ENCODE measurements around the gene NID2.

The NID2 gene

GRCh38 chr14:52002542-52002941 is 66.3 kb downstream of the NID2 start:
- Mint-ChIP-seq H3K36me3 (peaks cover 23% of the 10 kb centered on the region), H3K9me3 (no peaks in the 10 kb centered on the region), H3K27me3 (no peaks in the 10 kb centered on the region), H3K27ac (no peak overlapping the region), H3K4me3 (no peak overlapping the region), H3K4me1 (no peaks in the 10 kb centered on the region)
- DNase-seq (ENCODE audit: low spot score in 2 of 2) (no peak), ATAC-seq (ENCODE audit: low read depth) (no peak)

DNA sequence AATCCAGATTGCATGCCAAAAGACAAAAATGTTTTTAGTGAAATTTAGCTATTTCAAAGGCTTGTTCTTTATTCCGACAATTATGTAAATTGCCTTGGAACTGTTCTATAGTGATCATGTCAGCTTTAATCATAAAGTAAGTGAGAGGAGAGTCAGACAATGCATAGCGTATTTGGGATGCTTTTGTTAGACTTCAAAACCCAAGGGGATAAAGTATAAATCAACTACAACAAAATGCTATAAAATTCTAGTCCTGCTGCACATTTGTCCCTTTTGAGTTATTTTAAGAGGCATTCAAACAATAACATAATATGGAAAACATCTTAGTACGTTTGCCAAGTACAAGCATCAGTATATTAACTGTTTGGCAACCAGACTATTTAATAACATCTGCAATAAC is 68.2 kb downstream of the NID2 start:
- ATAC-seq (ENCODE audit: low read depth), result no peak
- H3K27me3 Mint-ChIP-seq, result no peaks in the 10 kb centered on the region
- no peak for DNase-seq (ENCODE audit: low spot score in 2 of 2)
- H3K27ac Mint-ChIP-seq, result no peak overlapping the region
- peaks cover 22% of the 10 kb centered on the region for H3K36me3 Mint-ChIP-seq
- H3K4me1 Mint-ChIP-seq, result peaks cover 3% of the 10 kb centered on the region
- H3K9me3 Mint-ChIP-seq, result no peaks in the 10 kb centered on the region
- no peak overlapping the region for H3K4me3 Mint-ChIP-seq

- DNase-seq (ENCODE audit: low spot score in 2 of 2) (no peak), ATAC-seq (ENCODE audit: low read depth) (no peak)
- Mint-ChIP-seq H3K4me1 (peaks cover 3% of the 10 kb centered on the region), H3K36me3 (peaks cover 19% of the 10 kb centered on the region), H3K27ac (no peak overlapping the region), H3K9me3 (no peaks in the 10 kb centered on the region), H3K27me3 (no peaks in the 10 kb centered on the region), H3K4me3 (no peak overlapping the region)
Measured at GRCh38 chr14:52000019-52000582, 68.8 kb downstream of the NID2 start.

GRCh38 chr14:51999084-51999483 is 69.8 kb downstream of the NID2 start:
- Mint-ChIP-seq H3K9me3 (no peaks in the 10 kb centered on the region), H3K27me3 (no peaks in the 10 kb centered on the region), H3K27ac (no peak overlapping the region), H3K4me3 (no peak overlapping the region), H3K4me1 (peaks cover 8% of the 10 kb centered on the region), H3K36me3 (peaks cover 23% of the 10 kb centered on the region)
- no peak for ATAC-seq (ENCODE audit: low read depth)
- no peak for DNase-seq (ENCODE audit: low spot score in 2 of 2)

DNA sequence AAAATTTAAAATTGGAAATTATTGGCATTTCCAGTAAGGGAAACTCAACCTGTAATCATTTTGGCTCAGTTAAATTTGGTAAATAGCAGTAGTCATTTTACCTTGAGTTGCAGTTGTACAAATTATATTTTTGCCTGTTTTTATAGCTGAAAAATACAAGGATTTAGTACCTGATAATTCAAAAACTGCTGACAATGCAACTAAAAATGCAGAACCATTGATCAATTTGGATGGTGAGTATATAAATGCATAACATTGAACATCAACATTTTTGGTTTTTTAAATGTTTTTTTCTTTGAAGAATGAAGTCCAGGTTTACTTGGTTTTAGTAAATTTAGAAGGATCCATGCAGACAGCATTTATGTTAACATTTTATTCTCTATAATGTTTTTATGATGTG is 70.5 kb downstream of the NID2 start:
- Mint-ChIP-seq H3K27me3 (no peaks in the 10 kb centered on the region), H3K9me3 (no peaks in the 10 kb centered on the region), H3K4me1 (peaks cover 11% of the 10 kb centered on the region), H3K36me3 (peaks cover 25% of the 10 kb centered on the region), H3K27ac (no peak overlapping the region), H3K4me3 (no peak overlapping the region)
- DNase-seq (ENCODE audit: low spot score in 2 of 2) (no peak), ATAC-seq (ENCODE audit: low read depth) (no peak)

DNA sequence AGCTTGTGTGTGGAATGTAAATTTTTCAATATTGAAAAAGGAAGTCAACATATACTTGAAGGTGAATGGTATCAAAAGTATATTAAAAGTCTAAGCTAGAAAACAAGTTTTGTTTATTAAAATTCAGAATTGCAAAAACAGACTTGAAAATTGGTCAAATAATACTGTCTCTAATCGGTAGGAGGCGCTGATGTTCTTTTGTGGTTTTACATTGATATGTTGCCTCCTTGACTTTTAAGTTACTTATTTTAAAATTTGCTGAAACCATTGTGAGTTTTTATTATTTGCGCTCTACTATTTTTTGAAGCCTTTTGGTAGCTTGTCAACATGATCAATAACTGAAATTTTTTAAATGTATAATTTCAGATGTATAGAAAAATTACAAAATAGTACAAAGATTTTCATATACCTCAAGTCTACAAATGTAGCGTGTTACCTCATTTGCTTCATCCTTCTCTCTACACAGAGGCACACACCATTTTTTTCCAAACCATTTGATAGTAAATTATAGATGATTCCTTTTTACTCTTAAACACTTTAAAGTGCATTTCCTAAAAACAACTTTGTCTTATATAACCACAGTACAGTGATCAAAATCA is 72.6 kb downstream of the NID2 start:
- peaks cover 13% of the 10 kb centered on the region for H3K4me1 Mint-ChIP-seq
- no peaks in the 10 kb centered on the region for H3K9me3 Mint-ChIP-seq
- DNase-seq (ENCODE audit: low spot score in 2 of 2) (peak in 1 of 2 donors; percentile 20), ATAC-seq (ENCODE audit: low read depth) (no peak)
- no peak overlapping the region for H3K27ac Mint-ChIP-seq
- H3K27me3 Mint-ChIP-seq, result no peaks in the 10 kb centered on the region
- H3K4me3 Mint-ChIP-seq, result no peak overlapping the region
- peaks cover 24% of the 10 kb centered on the region for H3K36me3 Mint-ChIP-seq

DNA sequence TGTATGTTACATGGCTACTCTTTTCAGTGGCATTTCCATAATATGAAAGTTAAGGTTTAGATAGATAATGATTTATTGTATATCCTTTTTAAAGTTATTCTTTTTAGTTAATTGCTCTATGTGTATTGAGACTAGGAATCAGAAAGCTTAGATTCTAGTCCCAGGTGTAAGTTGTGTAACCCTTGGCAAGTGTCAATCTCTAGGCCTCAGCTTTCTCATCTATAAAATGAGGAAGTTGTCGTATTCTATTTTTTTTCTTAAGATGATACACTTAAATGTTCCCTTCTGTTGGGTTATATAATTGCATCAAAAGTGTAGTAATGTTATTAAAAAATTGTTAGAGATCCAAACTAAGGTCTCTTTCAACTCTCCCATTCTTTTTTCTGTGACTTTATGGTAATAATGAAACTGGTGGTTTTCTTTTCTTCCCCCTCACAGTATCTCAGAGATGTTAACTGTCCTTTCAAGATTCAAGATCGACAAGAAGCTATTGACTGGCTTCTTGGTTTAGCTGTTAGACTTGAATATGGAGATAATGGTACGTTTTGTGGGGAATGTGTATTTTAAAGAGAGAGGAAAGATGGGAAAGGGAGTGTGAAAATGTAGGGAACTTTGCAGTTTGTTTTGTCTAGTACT is 75.5 kb downstream of the NID2 start:
- H3K36me3 Mint-ChIP-seq, result peaks cover 18% of the 10 kb centered on the region
- no peak for DNase-seq (ENCODE audit: low spot score in 2 of 2)
- peaks cover 24% of the 10 kb centered on the region for H3K4me1 Mint-ChIP-seq
- no peak overlapping the region for H3K4me3 Mint-ChIP-seq
- H3K27me3 Mint-ChIP-seq, result no peaks in the 10 kb centered on the region
- ATAC-seq (ENCODE audit: low read depth), result no peak
- peak overlapping the region; percentile 42 for H3K27ac Mint-ChIP-seq
- no peaks in the 10 kb centered on the region for H3K9me3 Mint-ChIP-seq

DNA sequence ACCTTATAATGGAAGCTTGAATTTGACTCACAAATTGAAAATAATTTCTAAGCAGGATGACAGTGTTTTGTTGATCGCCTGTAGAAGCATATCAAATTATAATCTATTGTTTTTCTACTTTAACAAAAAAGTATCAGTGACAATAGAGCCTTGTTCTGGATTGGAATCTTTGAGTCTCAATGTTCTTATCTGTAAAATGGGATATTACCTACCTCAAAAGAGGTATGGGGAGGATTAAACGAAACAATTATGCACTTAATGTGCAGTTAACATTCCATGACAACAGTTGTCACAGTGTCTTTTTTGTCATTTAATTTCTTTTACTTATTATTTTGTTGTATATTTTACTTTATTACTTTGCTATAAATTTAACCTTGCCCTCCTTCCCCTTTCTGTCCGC is 78.4 kb downstream of the NID2 start:
- Mint-ChIP-seq H3K9me3 (no peaks in the 10 kb centered on the region), H3K27me3 (no peaks in the 10 kb centered on the region), H3K27ac (peak overlapping the region; percentile 93), H3K36me3 (peaks cover 13% of the 10 kb centered on the region), H3K4me3 (peak overlapping the region; percentile 99), H3K4me1 (peaks cover 23% of the 10 kb centered on the region)
- ATAC-seq (ENCODE audit: low read depth) (no peak), DNase-seq (ENCODE audit: low spot score in 2 of 2) (no peak)

DNA sequence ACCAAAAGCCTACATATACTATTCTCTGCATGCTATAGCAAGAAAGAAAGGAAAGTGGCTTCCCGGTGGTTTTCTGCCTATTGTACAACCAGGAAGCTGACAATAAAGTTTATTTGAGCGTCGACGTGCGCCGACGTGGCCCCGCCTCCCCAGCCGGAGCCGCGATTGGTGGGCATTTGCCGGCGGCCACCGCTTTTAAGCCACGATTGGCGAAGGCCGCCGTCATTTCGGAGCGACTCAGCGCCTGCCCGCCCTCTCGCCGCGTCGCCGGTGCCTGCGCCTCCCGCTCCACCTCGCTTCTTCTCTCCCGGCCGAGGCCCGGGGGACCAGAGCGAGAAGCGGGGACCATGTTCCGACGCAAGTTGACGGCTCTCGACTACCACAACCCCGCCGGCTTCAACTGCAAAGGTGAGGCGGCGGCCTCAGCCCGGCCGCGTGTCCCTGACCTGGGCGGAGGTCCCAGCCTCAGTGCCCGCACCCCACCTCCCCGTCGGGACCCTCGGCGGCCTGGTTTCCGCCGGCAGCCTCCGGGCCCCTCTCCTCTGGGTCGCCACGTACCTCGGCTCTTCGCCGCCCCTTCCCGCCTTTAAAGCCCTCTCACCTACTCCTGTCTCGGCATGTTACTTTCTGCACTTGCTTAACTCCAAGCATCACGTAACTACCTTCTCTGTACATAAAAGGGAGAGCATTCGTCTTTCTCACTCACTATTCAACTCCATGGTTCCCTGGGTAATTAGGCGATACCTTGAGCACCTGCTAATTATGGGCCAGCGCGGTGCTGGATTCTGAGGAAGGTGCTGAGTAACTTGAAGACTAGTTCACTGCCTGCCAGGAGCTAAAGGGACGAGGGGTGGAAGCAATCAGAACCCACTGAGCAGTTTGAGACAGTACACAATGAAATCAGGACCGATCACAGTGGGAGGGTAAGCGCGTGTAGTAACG is 79.3 kb downstream of the NID2 start, which contains the start of gene RTRAF:
Gene RTRAF (plus strand): TSS at position 254 of the 942 bp plus-strand sequence. CDS start 94 bp downstream, at position 348.
- peak; percentile 84 to 86 for DNase-seq (ENCODE audit: low spot score in 2 of 2)
- Mint-ChIP-seq H3K36me3 (peaks cover 7% of the 10 kb centered on the region), H3K9me3 (no peaks in the 10 kb centered on the region), H3K4me1 (peaks cover 20% of the 10 kb centered on the region), H3K4me3 (peak within 1 kb of the TSS; percentile 99), H3K27ac (peak within 1 kb of the TSS; percentile 93), H3K27me3 (no peaks in the 10 kb centered on the region)
- peak; percentile 94 for ATAC-seq (ENCODE audit: low read depth)

- H3K4me3 Mint-ChIP-seq, result peak overlapping the region; percentile 99
- no peaks in the 10 kb centered on the region for H3K27me3 Mint-ChIP-seq
- no peak for ATAC-seq (ENCODE audit: low read depth)
- DNase-seq (ENCODE audit: low spot score in 2 of 2), result no peak
- H3K9me3 Mint-ChIP-seq, result peaks cover 3% of the 10 kb centered on the region
- H3K36me3 Mint-ChIP-seq, result peaks cover under 1% of the 10 kb centered on the region
- peaks cover 14% of the 10 kb centered on the region for H3K4me1 Mint-ChIP-seq
- peak overlapping the region; percentile 93 for H3K27ac Mint-ChIP-seq
Measured at GRCh38 chr14:51988221-51988620, 80.6 kb downstream of the NID2 start.

GRCh38 chr14:51981218-51981854 is 87.5 kb downstream of the NID2 start:
- Mint-ChIP-seq H3K4me1 (peaks cover 3% of the 10 kb centered on the region), H3K4me3 (no peak overlapping the region), H3K9me3 (peaks cover 3% of the 10 kb centered on the region), H3K27me3 (no peaks in the 10 kb centered on the region), H3K27ac (no peak overlapping the region), H3K36me3 (no peaks in the 10 kb centered on the region)
- no peak for DNase-seq (ENCODE audit: low spot score in 2 of 2)
- no peak for ATAC-seq (ENCODE audit: low read depth)

DNA sequence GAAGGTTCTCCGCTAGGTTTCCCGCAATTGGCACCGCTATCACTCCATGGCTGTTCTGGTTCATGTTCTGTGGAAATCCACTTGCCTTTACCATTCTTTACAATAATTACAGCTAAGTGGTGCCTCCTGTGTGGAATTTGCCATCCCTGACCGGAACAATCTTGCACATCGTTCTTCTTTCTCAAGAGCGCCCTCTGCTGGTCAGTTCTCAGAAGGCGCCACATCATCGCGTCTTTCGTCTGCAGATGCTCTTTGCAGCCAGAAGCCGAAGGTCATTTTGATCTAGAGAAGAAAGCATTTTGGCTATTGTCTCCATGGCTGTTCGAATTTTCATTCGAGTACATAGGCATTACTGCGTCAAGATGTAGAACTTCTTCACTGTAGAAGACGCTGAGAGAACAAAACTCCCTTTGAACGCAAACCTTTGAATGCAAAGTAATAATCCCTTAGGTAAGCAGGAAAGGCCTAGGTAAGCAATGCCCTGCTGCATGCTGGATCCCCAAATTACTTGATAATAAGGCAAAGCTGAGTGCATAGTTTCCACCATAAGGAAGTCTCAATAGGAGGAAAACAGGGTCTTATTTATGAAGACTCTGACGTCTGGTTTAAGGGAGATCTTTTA is 89.7 kb downstream of the NID2 start:
- Mint-ChIP-seq H3K9me3 (peaks cover 3% of the 10 kb centered on the region), H3K27me3 (no peaks in the 10 kb centered on the region), H3K4me1 (peaks cover 3% of the 10 kb centered on the region), H3K36me3 (no peaks in the 10 kb centered on the region), H3K27ac (no peak overlapping the region), H3K4me3 (no peak overlapping the region)
- ATAC-seq (ENCODE audit: low read depth) (peak; percentile 81), DNase-seq (ENCODE audit: low spot score in 2 of 2) (peak; percentile 79 to 91)

DNA sequence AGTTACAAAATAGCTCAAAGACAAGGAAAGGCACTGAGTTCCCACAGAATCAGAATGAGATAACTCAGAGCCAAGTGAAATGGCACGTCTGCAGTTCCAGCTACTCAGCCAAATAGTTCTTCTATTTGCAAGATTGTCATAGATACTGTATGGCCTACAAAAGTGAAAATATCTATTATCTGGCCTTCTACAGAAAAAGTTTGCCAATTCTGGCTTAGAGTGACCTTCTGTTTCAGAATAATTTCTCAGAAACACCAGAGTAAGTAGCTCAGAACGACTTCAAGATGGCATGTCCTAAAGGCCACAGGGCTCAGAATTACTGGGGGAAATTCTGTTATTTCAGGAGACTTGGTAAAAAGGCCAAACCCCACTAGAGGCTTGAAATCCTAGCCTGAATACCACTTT is 90.2 kb downstream of the NID2 start:
- DNase-seq (ENCODE audit: low spot score in 2 of 2) (no peak), ATAC-seq (ENCODE audit: low read depth) (no peak)
- H3K36me3 Mint-ChIP-seq, result no peaks in the 10 kb centered on the region
- H3K27me3 Mint-ChIP-seq, result no peaks in the 10 kb centered on the region
- H3K9me3 Mint-ChIP-seq, result peaks cover under 1% of the 10 kb centered on the region
- no peak overlapping the region for H3K4me3 Mint-ChIP-seq
- no peak overlapping the region for H3K27ac Mint-ChIP-seq
- H3K4me1 Mint-ChIP-seq, result peaks cover 3% of the 10 kb centered on the region

Data from memory B cell (primary cell).